Left lung (tissue), 10 donors: Measurements from ENCODE around the gene CLEC4G. TPM values are rescaled to one million over a fixed set of nuclear protein-coding genes. Genes with fewer than 3 reads are reported as not detected.

Experiments
- ATAC-seq: fragments of 200-7000 bp; cut with Tn5 transposase; one replicate; pipeline ENCODE4 v1.9.1; 2020; ENCODE audit warnings: moderate library complexity
- DNase-seq, 4 donors: peaks; one replicate each; pipeline ENCODE4 v3.0.0-alpha.2; 2013 to 2020
- H3K27ac ChIP-seq, 2 donors: fragments of 200-600 bp; sonication (generic) in 1 of 2; one replicate each; pipeline versions ENCODE4 v1.5.0 to v1.8.0; 2020 to 2021
- H3K27me3 ChIP-seq, 2 donors: fragments of 200-600 bp; sonication (generic) in 1 of 2; one replicate each; pipeline versions ENCODE4 v1.5.0 to v1.8.0; 2020 to 2021
- H3K36me3 ChIP-seq, 2 donors: fragments of 200-600 bp; sonication (generic) in 1 of 2; one replicate each; pipeline versions ENCODE4 v1.5.0 to v1.8.0; 2020 to 2021
- H3K4me1 ChIP-seq, 2 donors: fragments of 200-600 bp; one replicate each; pipeline ENCODE4 v1.8.0; 2021
- H3K4me3 ChIP-seq, 2 donors: fragments of 200-600 bp; sonication (generic) in 1 of 2; one replicate each; pipeline versions ENCODE4 v1.5.0 to v1.8.0; 2020 to 2021; ENCODE audit warnings: mild to moderate bottlenecking in 1 of 2
- H3K9me3 ChIP-seq, 2 donors: fragments of 200-600 bp; sonication (generic) in 1 of 2; one replicate each; pipeline versions ENCODE4 v1.5.0 to v1.8.0; 2020 to 2021
- intact Hi-C, 2 donors: fragments of 100-400 bp; cut with DNase I; formaldehyde crosslinking; loops; one replicate each; pipeline versions ENCODE4 v1.11.2 to v1.14.2; 2022
- polyA plus RNA-seq, 6 donors: library from polyadenylated mRNA; unstranded; fragments of 120-200 nt; gene quantifications; one replicate each; pipeline ENCODE4 v1.2.1, GENCODE V29; 2013; ENCODE audit not compliant: insufficient read length in 6 of 6
- total RNA-seq, 2 donors: library from RNA; stranded (reverse); fragmentation: NEBNext Ultra II Directional; extraction: Animal tissue kit (Norgen Biotek cat#: 25700); gene quantifications; one replicate each; pipeline ENCODE4 v1.2.1, GENCODE V29; 2021
- TF ChIP-seq, protein P1 (sequence below), 2 donors: fragments of 200-600 bp; sonication (generic) in 1 of 2; IDR thresholded peaks; one replicate each; pipeline versions ENCODE4 v1.5.0 to v1.8.0; 2021; ENCODE audit warnings: antibody characterized with exemption in 2 of 2
- donor health status: DM: no; HTN: yes; CAD: no.
- donor health status: DM: no; HTN: no; CAD: no.

Gene CLEC4G
- total and polyA plus RNA-seq, 8 donors, result 0.20 to 2.2 (median 0.33) TPM; not detected in 2

DNA sequence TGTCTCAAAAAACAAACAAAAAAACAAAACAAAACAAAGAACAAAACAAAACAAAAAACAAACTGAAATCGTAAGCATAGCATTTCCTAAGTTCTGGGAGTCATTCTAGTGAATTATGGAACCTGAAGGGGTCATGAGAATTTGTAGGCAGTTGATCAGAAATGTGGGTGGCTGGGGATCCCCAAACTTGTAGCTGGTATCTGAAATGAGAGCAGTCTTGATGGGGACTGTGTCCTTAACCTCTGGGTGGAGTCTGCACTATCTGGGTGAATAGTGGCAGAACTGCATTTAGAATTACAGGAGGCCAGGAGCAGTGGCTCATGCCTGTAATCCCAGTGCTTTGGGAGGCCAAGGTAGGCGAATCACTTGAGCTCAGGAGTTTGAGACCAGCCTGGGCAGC is 6.1 kb downstream of the CLEC4G start:
- ATAC-seq (no peak), DNase-seq (no peak)
- no peak overlapping the region for H3K27ac ChIP-seq
- TF ChIP-seq, protein P1, sequence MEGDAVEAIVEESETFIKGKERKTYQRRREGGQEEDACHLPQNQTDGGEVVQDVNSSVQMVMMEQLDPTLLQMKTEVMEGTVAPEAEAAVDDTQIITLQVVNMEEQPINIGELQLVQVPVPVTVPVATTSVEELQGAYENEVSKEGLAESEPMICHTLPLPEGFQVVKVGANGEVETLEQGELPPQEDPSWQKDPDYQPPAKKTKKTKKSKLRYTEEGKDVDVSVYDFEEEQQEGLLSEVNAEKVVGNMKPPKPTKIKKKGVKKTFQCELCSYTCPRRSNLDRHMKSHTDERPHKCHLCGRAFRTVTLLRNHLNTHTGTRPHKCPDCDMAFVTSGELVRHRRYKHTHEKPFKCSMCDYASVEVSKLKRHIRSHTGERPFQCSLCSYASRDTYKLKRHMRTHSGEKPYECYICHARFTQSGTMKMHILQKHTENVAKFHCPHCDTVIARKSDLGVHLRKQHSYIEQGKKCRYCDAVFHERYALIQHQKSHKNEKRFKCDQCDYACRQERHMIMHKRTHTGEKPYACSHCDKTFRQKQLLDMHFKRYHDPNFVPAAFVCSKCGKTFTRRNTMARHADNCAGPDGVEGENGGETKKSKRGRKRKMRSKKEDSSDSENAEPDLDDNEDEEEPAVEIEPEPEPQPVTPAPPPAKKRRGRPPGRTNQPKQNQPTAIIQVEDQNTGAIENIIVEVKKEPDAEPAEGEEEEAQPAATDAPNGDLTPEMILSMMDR (IDR thresholded peaks at IDR 0.05), result no peak
- H3K27me3 ChIP-seq, result peaks cover 22 to 40% of the 10 kb centered on the region in 2 donors
- intact Hi-C loops, result no loop called here
- no peaks in the 10 kb centered on the region for H3K36me3 ChIP-seq
- no peak overlapping the region for H3K4me3 ChIP-seq
- no peaks in the 10 kb centered on the region for H3K9me3 ChIP-seq
- H3K4me1 ChIP-seq, result peaks cover 0 to 19% of the 10 kb centered on the region in 2 donors

GRCh38 chr19:7722231-7722651 is 9.7 kb downstream of the CLEC4G start:
- intact Hi-C loops, result no loop called here
- TF ChIP-seq, protein P1 (IDR thresholded peaks at IDR 0.05), result no peak
- no peak for ATAC-seq

DNA sequence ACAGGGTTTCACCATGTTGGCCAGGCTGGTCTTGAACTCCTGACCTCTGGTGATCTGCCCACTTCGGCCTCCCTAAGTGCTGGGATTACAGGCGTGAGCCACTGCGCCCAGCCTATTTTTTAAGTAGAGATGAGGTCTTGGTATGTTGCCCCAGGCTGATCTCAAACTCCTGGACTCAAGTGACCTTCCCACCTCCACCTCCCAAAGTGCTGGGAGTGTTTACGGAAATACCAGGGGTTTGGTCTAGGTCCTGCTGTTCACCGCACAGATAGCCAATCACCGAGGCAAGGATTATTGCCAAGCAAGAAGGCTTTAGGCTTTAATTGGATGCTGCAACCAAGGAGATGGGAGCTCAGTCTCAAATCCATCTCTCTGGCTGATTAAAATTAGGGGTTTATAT is 11.6 kb downstream of the CLEC4G start:
- Histone ChIP-seq H3K4me1 (peaks cover 0 to 11% of the 10 kb centered on the region in 2 donors), H3K27ac (no peak overlapping the region), H3K9me3 (peaks cover 0 to 9% of the 10 kb centered on the region in 2 donors), H3K4me3 (no peak overlapping the region), H3K27me3 (peaks cover 0 to 4% of the 10 kb centered on the region in 2 donors), H3K36me3 (no peaks in the 10 kb centered on the region)
- intact Hi-C loops, result no loop called here
- no peak for ATAC-seq
- no peak for DNase-seq
- TF ChIP-seq, protein P1 (IDR thresholded peaks at IDR 0.05), result no peak

More at GRCh38 chr19:7722231-7722651, 9.7 kb downstream of the CLEC4G start:
- no peaks in the 10 kb centered on the region for H3K9me3 ChIP-seq
- H3K4me3 ChIP-seq, result no peak overlapping the region
- no peak for DNase-seq
- peaks cover 0 to 6% of the 10 kb centered on the region in 2 donors for H3K4me1 ChIP-seq
- no peaks in the 10 kb centered on the region for H3K36me3 ChIP-seq
- H3K27me3 ChIP-seq, result peaks cover 0 to 4% of the 10 kb centered on the region in 2 donors
- H3K27ac ChIP-seq, result no peak overlapping the region

DNA sequence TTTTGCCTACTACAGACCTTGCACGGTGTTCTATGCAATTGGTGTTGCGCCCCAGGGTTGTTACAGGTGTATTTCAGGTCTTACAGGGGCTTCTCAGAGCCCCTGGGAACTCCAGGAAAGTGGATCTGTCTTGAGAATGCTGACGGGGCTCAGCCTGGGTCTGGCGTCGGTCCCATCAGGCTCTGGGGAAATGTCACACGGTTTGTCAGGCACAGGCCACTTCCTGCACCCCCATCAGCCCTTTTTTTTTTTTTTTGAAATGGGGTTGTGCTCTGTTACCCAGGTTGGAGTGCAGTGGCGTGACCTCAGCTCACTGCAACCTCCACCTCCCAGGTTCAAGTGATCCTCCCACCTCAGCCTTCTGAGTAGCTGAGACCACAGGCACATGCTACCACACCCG is 13.2 kb downstream of the CLEC4G start:
- intact Hi-C loops, result no loop called here
- no peaks in the 10 kb centered on the region for H3K36me3 ChIP-seq
- ATAC-seq (no peak), DNase-seq (no peak)
- no peak overlapping the region for H3K27ac ChIP-seq
- peaks cover 0 to 18% of the 10 kb centered on the region in 2 donors for H3K4me1 ChIP-seq
- H3K9me3 ChIP-seq, result peaks cover 0 to 9% of the 10 kb centered on the region in 2 donors
- peaks cover 0 to 4% of the 10 kb centered on the region in 2 donors for H3K27me3 ChIP-seq
- no peak overlapping the region for H3K4me3 ChIP-seq
- TF ChIP-seq, protein P1 (IDR thresholded peaks at IDR 0.05), result no peak

- Histone ChIP-seq H3K4me3 (no peak overlapping the region), H3K36me3 (no peaks in the 10 kb centered on the region), H3K4me1 (peaks cover 0 to 18% of the 10 kb centered on the region in 2 donors), H3K27ac (no peak overlapping the region), H3K27me3 (no peaks in the 10 kb centered on the region), H3K9me3 (peaks cover 0 to 9% of the 10 kb centered on the region in 2 donors)
- ATAC-seq, result no peak
- TF ChIP-seq, protein P1 (IDR thresholded peaks at IDR 0.05), result no peak
- DNase-seq, result no peak
- intact Hi-C loops, result no loop called here
Observed at GRCh38 chr19:7716762-7717161, 15.1 kb downstream of the CLEC4G start.
